Suprapubic skin (tissue), 4 donors: ENCODE measurements around the gene GLOD5. TPM values are rescaled to one million over a fixed set of nuclear protein-coding genes. Genes with fewer than 3 reads are reported as not detected.

Experiments used
- DNase-seq, 2 donors: peaks; one replicate each; pipeline ENCODE4 v3.0.0-alpha.2; 2019; ENCODE audit warnings: low spot score in 2 of 2
- H3K27ac ChIP-seq: fragments of 200-600 bp; sonication (generic); one replicate; pipeline ENCODE4 v1.5.1; 2019
- H3K27me3 ChIP-seq: fragments of 200-600 bp; sonication (generic); one replicate; pipeline ENCODE4 v1.5.1; 2019
- H3K36me3 ChIP-seq: fragments of 200-600 bp; sonication (generic); one replicate; pipeline ENCODE4 v1.5.1; 2019
- H3K4me1 ChIP-seq: fragments of 200-600 bp; sonication (generic); one replicate; pipeline ENCODE4 v1.5.1; 2019
- H3K4me3 ChIP-seq: fragments of 200-600 bp; sonication (generic); one replicate; pipeline ENCODE4 v1.5.1; 2019; ENCODE audit warnings: mild to moderate bottlenecking
- H3K9me3 ChIP-seq: fragments of 200-600 bp; sonication (generic); one replicate; pipeline ENCODE4 v1.5.1; 2019
- CTCF ChIP-seq, 2 donors: fragments of 200-600 bp in 1 of 2; fragments of 450-650 bp in 1 of 2; sonication (generic) in 1 of 2; IDR thresholded peaks; one replicate each; pipeline ENCODE4 v1.5.1; 2016 to 2019; ENCODE audit warnings: antibody characterized with exemption in 2 of 2, mild to moderate bottlenecking in 1 of 2, moderate library complexity in 1 of 2
- EP300 ChIP-seq: sonication (generic); formaldehyde crosslinking; IDR thresholded peaks from one replicate; pipeline ENCODE4 v1.6.1; 2017; ENCODE audit warnings: antibody characterized with exemption
- POLR2A ChIP-seq, 2 donors: fragments of 450-650 bp; IDR thresholded peaks; one replicate each; pipeline ENCODE4 v1.6.1; 2017; ENCODE audit warnings: antibody characterized with exemption in 2 of 2, mild to moderate bottlenecking in 2 of 2, moderate library complexity in 2 of 2
- POLR2AphosphoS5 ChIP-seq, 3 donors: sonication (generic); formaldehyde crosslinking; IDR thresholded peaks; one replicate each; pipeline ENCODE4 v1.6.1; 2017; ENCODE audit warnings: antibody characterized with exemption in 3 of 3
- WGBS: methylation state at CpG from one replicate; pipeline ENCODE4 v1.1.5; 2018; 5-methylcytosine and 5-hydroxymethylcytosine counted together
- total RNA-seq, 4 donors: library from RNA; depleted of rRNA; stranded (reverse); fragments of >200 nt; gene quantifications; one replicate each; pipeline ENCODE4 v1.1.0, GENCODE V29; 2016

Gene GLOD5
- total RNA-seq, 4 donors from 2014 or later = not detected

DNA sequence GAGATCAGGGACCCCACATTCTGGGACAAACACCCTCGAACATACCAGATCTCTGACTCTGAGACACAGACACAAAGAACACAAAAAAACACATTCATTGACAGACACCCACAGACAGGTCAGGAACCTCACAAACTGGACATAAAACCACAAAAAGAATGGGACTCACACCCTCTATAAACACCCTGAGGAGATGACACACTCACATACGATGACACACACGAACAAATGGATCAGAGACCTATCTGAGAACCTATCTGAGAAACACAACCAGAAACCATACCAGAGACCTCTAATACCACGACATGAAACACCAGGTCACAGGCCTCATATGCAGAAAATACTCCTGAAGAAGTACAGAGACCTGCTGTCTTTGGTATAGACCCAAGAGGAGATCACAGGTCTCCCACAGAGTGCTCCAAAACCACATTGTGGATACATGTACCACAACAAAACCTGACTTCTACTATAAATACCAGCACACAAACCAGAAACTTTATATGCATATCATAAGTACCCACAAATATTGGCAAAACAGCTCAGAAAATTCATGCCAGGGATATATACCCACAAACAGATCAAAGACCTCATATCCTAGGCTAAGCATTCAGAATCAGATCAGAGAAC is 45.6 kb upstream of the GLOD5 start:
- Histone ChIP-seq H3K27ac (no peak overlapping the region), H3K36me3 (no peaks in the 10 kb centered on the region), H3K27me3 (no peaks in the 10 kb centered on the region), H3K4me1 (no peaks in the 10 kb centered on the region), H3K4me3 (no peak overlapping the region), H3K9me3 (no peaks in the 10 kb centered on the region)
- TF ChIP-seq POLR2AphosphoS5 (IDR thresholded peaks at IDR 0.05) (no peak), POLR2A (IDR thresholded peaks at IDR 0.05) (no peak), CTCF (IDR thresholded peaks at IDR 0.05) (no peak), EP300 (no peak)
- WGBS = 72% methylated on average over 4 of the region's 4 CpGs
- no peak for DNase-seq

- H3K4me3 ChIP-seq = no peak overlapping the region
- no peaks in the 10 kb centered on the region for H3K27me3 ChIP-seq
- H3K4me1 ChIP-seq = no peaks in the 10 kb centered on the region
- no peak overlapping the region for H3K27ac ChIP-seq
- H3K9me3 ChIP-seq = no peaks in the 10 kb centered on the region
- no peak for TF ChIP-seq POLR2A (IDR thresholded peaks at IDR 0.05)
- TF ChIP-seq CTCF (IDR thresholded peaks at IDR 0.05) = no peak
- H3K36me3 ChIP-seq = no peaks in the 10 kb centered on the region
- 73% methylated on average over 2 of the region's 2 CpGs for WGBS
- no peak for DNase-seq
Measured at GRCh38 chrX:48719958-48720357, 41.6 kb upstream of the GLOD5 start.

DNA sequence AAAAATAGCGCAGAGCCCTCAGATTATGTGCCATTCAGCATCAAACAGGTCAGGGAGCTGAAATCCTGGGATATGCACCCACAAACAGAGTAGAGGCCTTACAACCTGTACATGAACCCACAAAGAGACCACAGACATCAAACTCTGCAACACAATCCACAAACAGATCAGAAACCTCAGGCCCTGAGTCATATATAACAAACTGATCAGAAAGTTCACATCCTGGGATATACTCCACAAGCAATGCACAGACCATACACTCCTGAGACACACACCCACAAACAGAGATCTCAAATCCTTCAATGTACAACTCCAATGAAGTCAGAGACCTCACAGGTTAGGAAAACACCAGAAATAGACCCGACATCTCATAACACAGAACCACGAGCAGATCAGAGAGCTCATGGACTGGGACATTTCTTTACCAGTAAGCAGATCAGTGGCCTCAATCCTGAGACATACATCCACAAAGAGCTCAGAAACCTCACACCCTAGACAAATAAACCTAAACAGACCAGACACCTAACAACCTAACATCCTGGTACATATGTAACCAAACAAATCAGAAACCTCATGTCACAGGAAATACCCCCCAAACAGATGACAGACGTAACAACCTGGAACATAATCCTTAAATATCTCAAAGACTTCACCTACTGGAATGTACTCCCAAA is 40.8 kb upstream of the GLOD5 start:
- TF ChIP-seq EP300 = no peak
- no peak for TF ChIP-seq POLR2A (IDR thresholded peaks at IDR 0.05)
- no peak for TF ChIP-seq CTCF (IDR thresholded peaks at IDR 0.05)
- Histone ChIP-seq H3K4me1 (no peaks in the 10 kb centered on the region), H3K27me3 (no peaks in the 10 kb centered on the region), H3K36me3 (no peaks in the 10 kb centered on the region), H3K4me3 (no peak overlapping the region), H3K27ac (no peak overlapping the region), H3K9me3 (no peaks in the 10 kb centered on the region)
- no peak for DNase-seq
- 54% methylated on average over 4 of the region's 4 CpGs for WGBS

DNA sequence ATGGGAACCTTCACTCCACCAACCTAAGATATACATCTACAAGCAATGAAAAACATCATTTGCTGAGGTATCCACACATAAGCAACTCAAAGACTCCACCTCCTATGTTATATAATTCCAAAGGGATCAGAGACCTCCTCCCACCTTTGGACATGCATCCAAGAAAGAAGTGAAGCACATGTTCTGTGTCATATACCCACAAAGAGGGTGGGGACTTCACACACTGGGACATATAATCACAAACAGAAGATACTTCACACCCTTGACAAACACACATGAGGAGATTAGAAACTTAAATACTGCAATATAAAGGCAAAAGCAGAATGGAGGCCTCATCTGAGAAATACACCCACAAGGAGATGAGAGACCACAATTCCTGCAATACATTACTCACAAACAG is 39.6 kb upstream of the GLOD5 start:
- H3K9me3 ChIP-seq = no peaks in the 10 kb centered on the region
- no peak overlapping the region for H3K4me3 ChIP-seq
- no peak overlapping the region for H3K27ac ChIP-seq
- TF ChIP-seq POLR2AphosphoS5 (IDR thresholded peaks at IDR 0.05) (no peak), EP300 (no peak), CTCF (IDR thresholded peaks at IDR 0.05) (no peak), POLR2A (IDR thresholded peaks at IDR 0.05) (no peak)
- no peak for DNase-seq
- no peaks in the 10 kb centered on the region for H3K4me1 ChIP-seq
- H3K36me3 ChIP-seq = no peaks in the 10 kb centered on the region
- H3K27me3 ChIP-seq = no peaks in the 10 kb centered on the region

GRCh38 chrX:48726596-48726995 is 35.0 kb upstream of the GLOD5 start:
- WGBS = 89% methylated on average over 2 of the region's 2 CpGs
- DNase-seq = no peak
- Histone ChIP-seq H3K4me3 (no peak overlapping the region), H3K27ac (no peak overlapping the region), H3K4me1 (no peaks in the 10 kb centered on the region), H3K36me3 (no peaks in the 10 kb centered on the region), H3K27me3 (no peaks in the 10 kb centered on the region), H3K9me3 (no peaks in the 10 kb centered on the region)
- TF ChIP-seq EP300 (no peak), CTCF (IDR thresholded peaks at IDR 0.05) (no peak), POLR2A (IDR thresholded peaks at IDR 0.05) (no peak), POLR2AphosphoS5 (IDR thresholded peaks at IDR 0.05) (no peak)
